Measurements from ENCODE around the gene TBC1D32.

- TF ChIP-seq POLR2AphosphoS5 (IDR thresholded peaks at IDR 0.05; ENCODE audit: low read depth, low read length) (no peak), POLR2A (IDR thresholded peaks at IDR 0.05; ENCODE audit: low read depth, low read length) (no peak), TAF1 (IDR thresholded peaks at IDR 0.05; ENCODE audit: borderline replicate concordance, low read depth, low read length) (no peak)
Measured at GRCh38 chr6:121093928-121094327, 240.4 kb downstream of the TBC1D32 start.
